Subcutaneous adipose tissue (tissue), 4 donors: ENCODE measurements around the gene ANKRD11. TPM values are rescaled to one million over a fixed set of nuclear protein-coding genes. Genes with fewer than 3 reads are reported as not detected.

Experiments
- total RNA-seq, 4 donors: library from RNA; depleted of rRNA; stranded (reverse); fragments of >200 nt; gene quantifications; one replicate each; pipeline ENCODE4 v1.1.0, GENCODE V29; 2016
- TF ChIP-seq, protein P1 (sequence below): fragments of 450-650 bp; IDR thresholded peaks from one replicate; pipeline ENCODE4 v1.5.1; 2016; ENCODE audit warnings: low read depth, mild to moderate bottlenecking, control low read depth, antibody characterized with exemption, moderate library complexity

The ANKRD11 gene
- total RNA-seq, 4 donors from 2014 or later: 56.1 to 190 (median 62.6) TPM

DNA sequence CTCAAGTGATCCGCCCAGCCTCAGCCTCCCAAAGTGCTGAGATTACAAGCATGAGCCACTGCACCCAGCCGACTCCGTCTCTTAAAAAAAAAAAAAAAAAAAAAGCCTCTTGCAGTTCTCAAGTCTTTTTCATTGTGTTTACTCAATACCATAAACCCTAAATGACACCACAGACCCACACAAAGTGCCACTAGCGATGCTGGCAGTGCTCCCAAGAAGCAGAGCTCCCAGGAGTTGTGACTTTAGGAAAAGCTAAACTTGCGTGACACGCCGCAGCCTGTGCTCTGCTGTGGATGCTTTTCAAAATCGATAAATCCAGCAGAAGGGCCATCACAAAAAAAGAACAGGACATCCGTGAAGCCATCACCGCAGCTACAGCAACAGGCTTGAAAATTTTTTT lies 114.7 kb downstream of the ANKRD11 start:
- TF ChIP-seq, protein P1, sequence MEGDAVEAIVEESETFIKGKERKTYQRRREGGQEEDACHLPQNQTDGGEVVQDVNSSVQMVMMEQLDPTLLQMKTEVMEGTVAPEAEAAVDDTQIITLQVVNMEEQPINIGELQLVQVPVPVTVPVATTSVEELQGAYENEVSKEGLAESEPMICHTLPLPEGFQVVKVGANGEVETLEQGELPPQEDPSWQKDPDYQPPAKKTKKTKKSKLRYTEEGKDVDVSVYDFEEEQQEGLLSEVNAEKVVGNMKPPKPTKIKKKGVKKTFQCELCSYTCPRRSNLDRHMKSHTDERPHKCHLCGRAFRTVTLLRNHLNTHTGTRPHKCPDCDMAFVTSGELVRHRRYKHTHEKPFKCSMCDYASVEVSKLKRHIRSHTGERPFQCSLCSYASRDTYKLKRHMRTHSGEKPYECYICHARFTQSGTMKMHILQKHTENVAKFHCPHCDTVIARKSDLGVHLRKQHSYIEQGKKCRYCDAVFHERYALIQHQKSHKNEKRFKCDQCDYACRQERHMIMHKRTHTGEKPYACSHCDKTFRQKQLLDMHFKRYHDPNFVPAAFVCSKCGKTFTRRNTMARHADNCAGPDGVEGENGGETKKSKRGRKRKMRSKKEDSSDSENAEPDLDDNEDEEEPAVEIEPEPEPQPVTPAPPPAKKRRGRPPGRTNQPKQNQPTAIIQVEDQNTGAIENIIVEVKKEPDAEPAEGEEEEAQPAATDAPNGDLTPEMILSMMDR: no peak

DNA sequence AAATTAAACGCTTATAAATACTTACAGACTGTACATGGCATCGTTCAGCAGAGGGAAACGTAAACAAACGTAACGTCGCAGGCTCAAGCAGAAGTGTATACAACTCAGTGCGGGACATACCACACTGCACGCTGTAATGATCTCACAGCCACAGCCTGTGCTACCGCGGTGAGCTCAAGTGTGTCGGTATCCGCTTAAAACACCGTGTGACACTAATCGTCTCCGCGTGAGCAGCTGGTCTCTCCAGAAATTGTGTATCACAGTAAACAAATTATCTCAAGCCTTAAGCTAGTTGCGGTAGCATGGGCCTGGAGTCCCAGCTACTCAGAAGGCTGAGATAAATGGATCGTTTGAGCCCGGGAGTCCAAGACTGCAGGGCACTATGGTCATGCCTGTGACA lies 115.3 kb downstream of the ANKRD11 start:
- TF ChIP-seq, protein P1: no peak

DNA sequence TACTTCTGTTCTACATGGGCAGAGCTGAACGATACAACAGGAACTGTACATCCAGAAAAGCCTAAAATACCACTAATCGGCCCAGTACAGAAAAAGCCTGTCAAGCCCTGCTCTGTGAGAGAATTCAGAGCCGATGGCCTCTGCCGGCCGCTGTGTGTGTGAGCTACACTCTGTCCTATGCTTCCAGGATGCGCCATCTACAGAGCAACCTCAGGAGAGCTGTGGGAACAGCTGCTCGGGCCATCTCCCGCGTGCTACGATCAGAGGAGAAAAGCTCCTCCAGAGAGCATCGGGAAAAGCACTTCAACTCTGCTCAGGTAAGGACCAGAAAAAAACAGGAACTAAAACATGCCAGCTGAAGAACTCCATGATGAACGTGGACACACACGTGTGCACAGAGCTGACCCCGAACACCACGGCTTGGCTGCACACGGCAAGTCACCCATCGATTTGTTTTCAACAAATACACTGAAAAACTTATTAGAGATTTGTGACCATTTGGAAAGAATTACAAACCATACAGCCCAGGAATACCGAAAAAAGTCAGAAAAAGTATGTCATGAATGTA lies 115.9 kb downstream of the ANKRD11 start:
- TF ChIP-seq, protein P1: no peak

DNA sequence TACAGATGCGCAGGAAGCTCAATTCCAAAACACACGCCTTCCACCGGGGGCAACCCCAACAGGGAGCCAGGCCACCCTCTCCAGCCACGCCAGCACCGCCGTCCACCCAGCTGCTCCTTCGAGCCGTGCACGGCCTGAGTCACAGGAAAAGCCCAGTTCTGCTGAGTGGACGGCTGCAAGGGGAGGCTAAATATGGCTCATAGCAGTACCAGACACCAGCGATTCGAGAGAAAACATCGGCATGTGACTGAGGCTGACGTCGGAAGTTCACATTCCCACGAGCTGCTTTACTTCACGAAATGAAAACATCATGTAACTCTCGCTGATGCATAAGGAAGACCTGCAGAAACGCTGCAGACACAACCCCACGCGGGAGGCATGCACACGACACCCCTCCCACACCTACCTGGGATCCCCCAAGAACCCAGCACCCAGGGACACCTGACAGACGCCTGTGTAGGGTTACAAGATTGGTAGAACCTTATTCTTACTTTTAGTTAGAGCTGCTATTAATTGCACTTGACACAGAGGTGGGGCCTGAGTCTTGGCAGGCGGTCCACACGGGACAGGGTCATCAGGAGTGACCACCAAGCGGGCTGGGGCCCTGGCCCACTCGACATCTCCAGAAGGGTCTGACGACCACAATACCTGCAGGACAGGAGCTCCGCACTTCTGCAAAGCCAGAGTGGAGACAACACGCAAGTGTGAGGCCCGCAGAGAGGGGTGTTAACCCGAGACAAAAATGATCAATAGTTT lies 116.8 kb downstream of the ANKRD11 start:
- TF ChIP-seq, protein P1: no peak

DNA sequence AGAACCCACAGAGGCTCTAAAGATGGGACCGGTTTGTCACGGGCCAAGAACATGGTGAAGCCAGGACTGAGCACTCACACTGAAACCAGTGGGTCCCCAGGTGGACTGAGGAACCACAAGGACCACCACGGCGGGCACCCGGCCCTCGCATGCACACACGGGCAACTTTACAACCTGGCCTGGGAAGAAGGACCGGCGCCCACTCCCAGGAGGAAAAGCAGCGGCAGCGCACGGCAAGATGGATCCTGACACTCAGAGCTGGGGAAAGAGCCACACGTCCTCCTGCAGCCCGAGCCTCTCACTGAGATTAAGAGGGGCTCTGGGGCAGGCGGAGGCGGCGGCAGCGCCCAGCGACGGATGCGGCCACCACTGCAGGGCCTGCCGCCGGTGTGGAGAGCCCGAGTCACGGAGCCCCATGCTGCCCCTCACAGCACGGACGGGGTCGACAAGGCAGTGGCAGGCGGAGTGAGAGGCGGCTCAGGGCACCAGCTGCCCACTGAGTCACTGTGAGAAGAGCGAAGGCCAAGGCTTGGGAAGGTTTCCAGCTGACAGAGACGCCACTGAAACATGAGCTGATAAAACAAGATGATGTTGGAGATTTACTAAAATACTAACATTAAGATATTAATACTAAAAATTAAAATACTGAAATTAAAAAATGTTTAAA lies 118.3 kb downstream of the ANKRD11 start:
- TF ChIP-seq, protein P1: no peak

DNA sequence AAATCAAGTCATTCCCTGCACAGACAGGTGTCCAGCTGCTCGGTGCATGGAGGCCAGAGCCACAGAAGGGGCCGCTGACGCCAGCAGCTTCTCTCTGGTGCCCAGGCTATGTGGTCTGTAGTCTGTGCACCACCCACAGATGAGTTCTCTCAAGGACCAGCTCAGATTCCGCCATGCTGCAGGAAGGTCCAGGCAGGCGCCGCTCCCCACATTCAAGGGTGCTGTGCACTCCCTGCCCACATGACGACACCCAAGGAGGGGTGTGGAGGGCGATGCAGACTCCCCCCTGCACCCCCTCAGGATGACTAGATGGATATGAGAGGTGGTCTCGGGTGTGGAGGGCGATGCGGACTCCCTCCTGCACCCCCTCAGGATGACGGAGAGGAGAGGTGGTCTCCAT lies 119.0 kb downstream of the ANKRD11 start:
- TF ChIP-seq, protein P1: no peak

DNA sequence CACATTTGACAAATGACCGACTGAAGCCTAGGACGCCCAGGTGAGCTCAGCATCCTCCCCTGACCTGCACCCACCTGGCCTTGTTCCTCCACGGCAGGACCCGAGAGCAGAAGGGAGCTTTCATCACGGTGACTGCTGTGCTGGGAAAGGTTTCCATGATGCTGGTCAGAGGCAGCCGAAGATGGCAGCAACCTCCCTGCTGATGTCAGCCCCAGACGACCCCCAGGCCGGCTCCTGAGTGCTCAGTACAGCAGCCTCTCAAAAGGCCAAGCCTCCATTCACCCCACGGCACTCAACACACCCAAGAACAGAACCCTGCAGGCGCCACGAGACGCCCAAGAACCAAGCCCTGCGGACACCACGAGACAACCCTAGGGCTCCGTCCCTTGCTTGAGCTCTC lies 119.8 kb downstream of the ANKRD11 start:
- TF ChIP-seq, protein P1: no peak
